Stimulated activated effector memory CD8-positive, alpha-beta T cell treated with anti-CD3 and anti-CD28 coated beads, Interleukin-12 subunit alpha, Interleukin-12 subunit beta, amount 100 ng/mL, for 72 hours (primary cell): ENCODE measurements around the gene EPC2.
"Not testable (repeated sequence)": the region's sequence is repeated elsewhere in the genome, so short reads cannot be mapped to it uniquely, and the experiment has no call there.

Source experiments
- ATAC-seq: fragments of 150-1000 bp; cut with Tn5 transposase; 2 replicates; pipeline ENCODE4 v1.10.0; 2021
- DNase-seq, 2 donors: peaks; one replicate each; pipeline ENCODE4 v3.0.0; 2021 to 2022; ENCODE audit warnings: low spot score in 2 of 2
- H3K27ac Mint-ChIP-seq: one replicate; pipeline ENCODE4 v1.8.0; 2022; ENCODE audit warnings: mild to moderate bottlenecking, mixed read lengths
- H3K36me3 Mint-ChIP-seq: one replicate; pipeline ENCODE4 v1.8.0; 2022; ENCODE audit warnings: mild to moderate bottlenecking, mixed read lengths
- H3K4me1 Mint-ChIP-seq: one replicate; pipeline ENCODE4 v1.8.0; 2022; ENCODE audit warnings: mixed read lengths
- H3K4me3 Mint-ChIP-seq: one replicate; pipeline ENCODE4 v1.8.0; 2022; ENCODE audit warnings: mild to moderate bottlenecking, mixed read lengths
- H3K9me3 Mint-ChIP-seq: one replicate; pipeline ENCODE4 v1.8.0; 2022; ENCODE audit warnings: mixed read lengths

The EPC2 gene

GRCh38 chr2:148770047-148770446 is 125.5 kb downstream of the EPC2 start:
- H3K9me3 Mint-ChIP-seq: no peaks in the 10 kb centered on the region
- no peak overlapping the region for H3K27ac Mint-ChIP-seq
- H3K36me3 Mint-ChIP-seq: peaks cover 86% of the 10 kb centered on the region
- DNase-seq: no peak
- no peak for ATAC-seq
- H3K4me1 Mint-ChIP-seq: no peaks in the 10 kb centered on the region
- H3K4me3 Mint-ChIP-seq: no peak overlapping the region

- ATAC-seq: no peak
- Mint-ChIP-seq H3K4me3 (no peak overlapping the region), H3K4me1 (peaks cover 2% of the 10 kb centered on the region), H3K27ac (no peak overlapping the region), H3K9me3 (no peaks in the 10 kb centered on the region), H3K36me3 (peaks cover 61% of the 10 kb centered on the region)
- no peak for DNase-seq
Measured at GRCh38 chr2:148781544-148781943, 137.0 kb downstream of the EPC2 start.

GRCh38 chr2:148789059-148789458 is 144.5 kb downstream of the EPC2 start:
- no peak for DNase-seq
- Mint-ChIP-seq H3K4me1 (no peaks in the 10 kb centered on the region), H3K4me3 (no peak overlapping the region), H3K36me3 (peaks cover 46% of the 10 kb centered on the region), H3K27ac (no peak overlapping the region), H3K9me3 (no peaks in the 10 kb centered on the region)
- ATAC-seq: no peak

- not testable (repeated sequence) for ATAC-seq, H3K4me3 Mint-ChIP-seq, H3K4me1 Mint-ChIP-seq, H3K9me3 Mint-ChIP-seq, H3K27ac Mint-ChIP-seq, DNase-seq
- peaks cover 35% of the 10 kb centered on the region for H3K36me3 Mint-ChIP-seq
Measured at GRCh38 chr2:148790172-148790571, 145.6 kb downstream of the EPC2 start.

- Mint-ChIP-seq H3K4me3 (no peak overlapping the region), H3K9me3 (no peaks in the 10 kb centered on the region), H3K27ac (no peak overlapping the region), H3K36me3 (no peaks in the 10 kb centered on the region), H3K4me1 (no peaks in the 10 kb centered on the region)
- no peak for ATAC-seq
- DNase-seq: no peak
Measured at GRCh38 chr2:148794558-148794957, 150.0 kb downstream of the EPC2 start.

GRCh38 chr2:148796735-148797512 is 152.4 kb downstream of the EPC2 start:
- ATAC-seq: no peak
- DNase-seq: no peak
- Mint-ChIP-seq H3K4me1 (no peaks in the 10 kb centered on the region), H3K27ac (no peak overlapping the region), H3K36me3 (no peaks in the 10 kb centered on the region), H3K4me3 (no peak overlapping the region), H3K9me3 (no peaks in the 10 kb centered on the region)

- DNase-seq (no peak), ATAC-seq (no peak)
- peaks cover 6% of the 10 kb centered on the region for H3K36me3 Mint-ChIP-seq
- no peak overlapping the region for H3K27ac Mint-ChIP-seq
- peaks cover 7% of the 10 kb centered on the region for H3K9me3 Mint-ChIP-seq
- H3K4me3 Mint-ChIP-seq: no peak overlapping the region
- H3K4me1 Mint-ChIP-seq: no peaks in the 10 kb centered on the region
Measured at GRCh38 chr2:148802448-148803220, 158.1 kb downstream of the EPC2 start.

- H3K4me3 Mint-ChIP-seq: no peak overlapping the region
- ATAC-seq: no peak
Measured at GRCh38 chr2:148810081-148810480, 165.5 kb downstream of the EPC2 start.

GRCh38 chr2:148812306-148812705 is 167.8 kb downstream of the EPC2 start:
- Mint-ChIP-seq H3K36me3 (peaks cover 8% of the 10 kb centered on the region), H3K27ac (no peak overlapping the region), H3K4me3 (no peak overlapping the region), H3K4me1 (peaks cover 29% of the 10 kb centered on the region), H3K9me3 (no peaks in the 10 kb centered on the region)
- DNase-seq (no peak), ATAC-seq (no peak)

More at GRCh38 chr2:148810081-148810480, 165.5 kb downstream of the EPC2 start:
- Mint-ChIP-seq H3K9me3 (peaks cover 4% of the 10 kb centered on the region), H3K27ac (no peak overlapping the region), H3K36me3 (peaks cover 14% of the 10 kb centered on the region), H3K4me1 (peaks cover 18% of the 10 kb centered on the region)
- DNase-seq: no peak

- H3K27ac Mint-ChIP-seq: peak overlapping the region; percentile 86
- H3K4me1 Mint-ChIP-seq: peaks cover 32% of the 10 kb centered on the region
- peaks cover 8% of the 10 kb centered on the region for H3K36me3 Mint-ChIP-seq
- peak overlapping the region; percentile 44 for H3K4me3 Mint-ChIP-seq
- peak; percentile 68 to 93 for DNase-seq
- H3K9me3 Mint-ChIP-seq: no peaks in the 10 kb centered on the region
- ATAC-seq: peak; percentile 99
Measured at GRCh38 chr2:148813603-148814065, 169.1 kb downstream of the EPC2 start.

GRCh38 chr2:148814143-148814859 is 169.8 kb downstream of the EPC2 start:
- H3K4me3 Mint-ChIP-seq: peak overlapping the region; percentile 44
- H3K27ac Mint-ChIP-seq: peak overlapping the region; percentile 86
- DNase-seq: no peak
- no peaks in the 10 kb centered on the region for H3K9me3 Mint-ChIP-seq
- H3K4me1 Mint-ChIP-seq: peaks cover 32% of the 10 kb centered on the region
- H3K36me3 Mint-ChIP-seq: peaks cover 8% of the 10 kb centered on the region
- ATAC-seq: no peak

GRCh38 chr2:148814860-148815419 is 170.4 kb downstream of the EPC2 start:
- ATAC-seq (no peak), DNase-seq (no peak)
- Mint-ChIP-seq H3K4me1 (peaks cover 32% of the 10 kb centered on the region), H3K4me3 (peak overlapping the region; percentile 44), H3K36me3 (peaks cover 8% of the 10 kb centered on the region), H3K9me3 (no peaks in the 10 kb centered on the region), H3K27ac (no peak overlapping the region)

- ATAC-seq: no peak
- H3K36me3 Mint-ChIP-seq: peaks cover 8% of the 10 kb centered on the region
- no peaks in the 10 kb centered on the region for H3K9me3 Mint-ChIP-seq
- H3K27ac Mint-ChIP-seq: no peak overlapping the region
- no peak overlapping the region for H3K4me3 Mint-ChIP-seq
- peaks cover 32% of the 10 kb centered on the region for H3K4me1 Mint-ChIP-seq
- no peak for DNase-seq
Measured at GRCh38 chr2:148816176-148816575, 171.6 kb downstream of the EPC2 start.

GRCh38 chr2:148817210-148817708 is 172.7 kb downstream of the EPC2 start:
- Mint-ChIP-seq H3K36me3 (peaks cover 8% of the 10 kb centered on the region), H3K9me3 (no peaks in the 10 kb centered on the region), H3K4me3 (peak overlapping the region; percentile 34), H3K4me1 (peaks cover 32% of the 10 kb centered on the region), H3K27ac (no peak overlapping the region)
- DNase-seq: no peak
- no peak for ATAC-seq
